ENCODE results near the gene AVL9.

GRCh38 chr7:32496052-32496813, 944 bp downstream of the AVL9 start:
- no peak for TF ChIP-seq EP300 (IDR thresholded peaks at IDR 0.05; ENCODE audit: low read depth)
- TF ChIP-seq, protein P1, sequence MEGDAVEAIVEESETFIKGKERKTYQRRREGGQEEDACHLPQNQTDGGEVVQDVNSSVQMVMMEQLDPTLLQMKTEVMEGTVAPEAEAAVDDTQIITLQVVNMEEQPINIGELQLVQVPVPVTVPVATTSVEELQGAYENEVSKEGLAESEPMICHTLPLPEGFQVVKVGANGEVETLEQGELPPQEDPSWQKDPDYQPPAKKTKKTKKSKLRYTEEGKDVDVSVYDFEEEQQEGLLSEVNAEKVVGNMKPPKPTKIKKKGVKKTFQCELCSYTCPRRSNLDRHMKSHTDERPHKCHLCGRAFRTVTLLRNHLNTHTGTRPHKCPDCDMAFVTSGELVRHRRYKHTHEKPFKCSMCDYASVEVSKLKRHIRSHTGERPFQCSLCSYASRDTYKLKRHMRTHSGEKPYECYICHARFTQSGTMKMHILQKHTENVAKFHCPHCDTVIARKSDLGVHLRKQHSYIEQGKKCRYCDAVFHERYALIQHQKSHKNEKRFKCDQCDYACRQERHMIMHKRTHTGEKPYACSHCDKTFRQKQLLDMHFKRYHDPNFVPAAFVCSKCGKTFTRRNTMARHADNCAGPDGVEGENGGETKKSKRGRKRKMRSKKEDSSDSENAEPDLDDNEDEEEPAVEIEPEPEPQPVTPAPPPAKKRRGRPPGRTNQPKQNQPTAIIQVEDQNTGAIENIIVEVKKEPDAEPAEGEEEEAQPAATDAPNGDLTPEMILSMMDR (IDR thresholded peaks at IDR 0.05), result no peak
- no peak for TF ChIP-seq POLR2A (IDR thresholded peaks at IDR 0.05)
